ENCODE results near the gene FUBP1. TPM values are rescaled to one million over a fixed set of nuclear protein-coding genes. Genes with fewer than 3 reads are reported as not detected.

Gene FUBP1
- total and polyA plus RNA-seq, 3 experiments from 2014 or later = 54.6 to 217 (median 215) TPM

- peaks cover 0 to 8% (median 0%) of the 10 kb centered on the region in 3 donors for H3K36me3 Mint-ChIP-seq
- peaks cover 0 to 2% (median 0%) of the 10 kb centered on the region in 5 donors for H3K9me3 Mint-ChIP-seq
- H3K36me3 ChIP-seq (ENCODE audit: insufficient read depth, low read length) = no peaks in the 10 kb centered on the region
- H3K4me1 ChIP-seq (ENCODE audit: insufficient read depth, low read length) = peaks cover 17% of the 10 kb centered on the region
- DNase-seq = no peak
- H3K27ac ChIP-seq (ENCODE audit: low read depth, low read length) = peak overlapping the region; percentile 43
- peaks cover 26 to 62% (median 62%) of the 10 kb centered on the region in 3 donors for H3K4me1 Mint-ChIP-seq
- no peak overlapping the region for H3K4me3 ChIP-seq (ENCODE audit: low read length)
- ChIA-PET POLR2A (no interaction called here), CTCF (interaction anchor here (1.8 kb wide), 1 partner anchor 30 kb away, joined by 4 read pairs; the partner anchor contains the start of gene FUBP1)
- no peaks in the 10 kb centered on the region for H3K9me3 ChIP-seq (ENCODE audit: low read length)
- H3K27me3 ChIP-seq (ENCODE audit: insufficient read depth, low read length, poor library complexity, severe bottlenecking) = no peaks in the 10 kb centered on the region
- peaks cover 0 to 3% of the 10 kb centered on the region in 2 donors for H3K27me3 Mint-ChIP-seq
- peak overlapping the region in 2 of 7 donors; percentile 6 to 19 for H3K4me3 Mint-ChIP-seq
- peak overlapping the region in 3 of 8 donors; percentile 33 to 64 (median 58) for H3K27ac Mint-ChIP-seq
These were observed 28.9 kb upstream of the FUBP1 start for GRCh38 chr1:78007677-78008341.

- no peaks in the 10 kb centered on the region for H3K9me3 ChIP-seq (ENCODE audit: low read length)
- no peaks in the 10 kb centered on the region for H3K27me3 ChIP-seq (ENCODE audit: insufficient read depth, low read length, poor library complexity, severe bottlenecking)
- H3K9me3 Mint-ChIP-seq = peaks cover 0 to 2% (median 0%) of the 10 kb centered on the region in 5 donors
- ChIA-PET CTCF (interaction anchor here (2.9 to 3.9 kb wide), 2 partner anchors 26 to 28 kb away, joined by 11 to 27 read pairs; partner anchors contain the start of gene FUBP1), POLR2A (interaction anchor here (5.8 kb wide), 1 partner anchor 27 kb away, joined by 102 read pairs; the partner anchor contains the start of gene FUBP1)
- peaks cover 0 to 8% (median 0%) of the 10 kb centered on the region in 3 donors for H3K36me3 Mint-ChIP-seq
- peaks cover 17% of the 10 kb centered on the region for H3K4me1 ChIP-seq (ENCODE audit: insufficient read depth, low read length)
- peaks cover 26 to 70% (median 66%) of the 10 kb centered on the region in 3 donors for H3K4me1 Mint-ChIP-seq
- peak overlapping the region; percentile 92 for H3K27ac ChIP-seq (ENCODE audit: low read depth, low read length)
- H3K36me3 ChIP-seq (ENCODE audit: insufficient read depth, low read length) = no peaks in the 10 kb centered on the region
- no peak for DNase-seq
- peak overlapping the region in 4 of 7 donors; percentile 21 to 93 (median 88) for H3K4me3 Mint-ChIP-seq
- no peak overlapping the region for H3K27ac Mint-ChIP-seq
- H3K27me3 Mint-ChIP-seq = peaks cover 0 to 3% of the 10 kb centered on the region in 2 donors
- H3K4me3 ChIP-seq (ENCODE audit: low read length) = no peak overlapping the region
These were observed 27.6 kb upstream of the FUBP1 start for GRCh38 chr1:78006521-78006920.

- Histone ChIP-seq H3K9me3 (ENCODE audit: low read length) (no peaks in the 10 kb centered on the region), H3K27ac (ENCODE audit: low read depth, low read length) (peak overlapping the region; percentile 92), H3K36me3 (ENCODE audit: insufficient read depth, low read length) (no peaks in the 10 kb centered on the region), H3K4me1 (ENCODE audit: insufficient read depth, low read length) (peaks cover 17% of the 10 kb centered on the region), H3K27me3 (ENCODE audit: insufficient read depth, low read length, poor library complexity, severe bottlenecking) (no peaks in the 10 kb centered on the region), H3K4me3 (ENCODE audit: low read length) (peak overlapping the region; percentile 89)
- H3K36me3 Mint-ChIP-seq = peaks cover 0 to 8% (median 0%) of the 10 kb centered on the region in 3 donors
- ChIA-PET CTCF (interaction anchor here (0.6 to 3.9 kb wide), 4 partner anchors 26 to 201 kb away, joined by 3 to 27 read pairs (median 8); partner anchors contain the start of gene FUBP1), POLR2A (interaction anchor here (1.2 to 5.8 kb wide), 3 partner anchors 9 to 323 kb away, joined by 3 to 102 read pairs (median 12); partner anchors contain the start of genes FUBP1 and ZZZ3)
- peaks cover 26 to 69% (median 63%) of the 10 kb centered on the region in 3 donors for H3K4me1 Mint-ChIP-seq
- H3K27ac Mint-ChIP-seq = peak overlapping the region in 6 of 8 donors; percentile 23 to 99 (median 87)
- DNase-seq = peak in 1 of 5 donors; percentile 22
- H3K4me3 Mint-ChIP-seq = peak overlapping the region; percentile 86 to 93 (median 90)
- H3K9me3 Mint-ChIP-seq = peaks cover 0 to 2% (median 0%) of the 10 kb centered on the region in 5 donors
- peaks cover 0 to 3% of the 10 kb centered on the region in 2 donors for H3K27me3 Mint-ChIP-seq
These were observed 26.9 kb upstream of the FUBP1 start for GRCh38 chr1:78005755-78006154.

GRCh38 chr1:78005448-78005722, 26.5 kb upstream of the FUBP1 start:
- H3K36me3 ChIP-seq (ENCODE audit: insufficient read depth, low read length) = no peaks in the 10 kb centered on the region

GRCh38 chr1:78004719-78005447, 26.0 kb upstream of the FUBP1 start, which contains the start of gene DNAJB4:
Gene DNAJB4 (plus strand): TSS chr1:78004939. CDS start chr1:78005111, 172 bp downstream.
- H3K4me1 Mint-ChIP-seq = peaks cover 25 to 65% (median 61%) of the 10 kb centered on the region in 3 donors
- Histone ChIP-seq H3K36me3 (ENCODE audit: insufficient read depth, low read length) (no peaks in the 10 kb centered on the region), H3K27me3 (ENCODE audit: insufficient read depth, low read length, poor library complexity, severe bottlenecking) (no peaks in the 10 kb centered on the region), H3K27ac (ENCODE audit: low read depth, low read length) (peak within 1 kb of the TSS; percentile 92), H3K4me3 (ENCODE audit: low read length) (peak within 1 kb of the TSS; percentile 89), H3K4me1 (ENCODE audit: insufficient read depth, low read length) (peaks cover 17% of the 10 kb centered on the region), H3K9me3 (ENCODE audit: low read length) (no peaks in the 10 kb centered on the region)
- peak; percentile 29 to 83 (median 80) for DNase-seq
- ChIA-PET POLR2A (interaction anchor here (0.6 to 5.8 kb wide), 5 partner anchors 10 to 322 kb away, joined by 3 to 102 read pairs (median 3); partner anchors contain the start of genes FUBP1 and ZZZ3), CTCF (interaction anchor here (0.8 to 3.9 kb wide), 8 partner anchors 9 to 109 kb away, joined by 3 to 27 read pairs (median 4); partner anchors contain the start of gene FUBP1)
- H3K27ac Mint-ChIP-seq = peak within 1 kb of the TSS; percentile 93 to 99 (median 98)
- H3K4me3 Mint-ChIP-seq = peak within 1 kb of the TSS; percentile 86 to 93 (median 90)
- H3K9me3 Mint-ChIP-seq = peaks cover 0 to 2% (median 0%) of the 10 kb centered on the region in 5 donors
- peaks cover 0 to 3% of the 10 kb centered on the region in 2 donors for H3K27me3 Mint-ChIP-seq
- H3K36me3 Mint-ChIP-seq = peaks cover 0 to 8% (median 0%) of the 10 kb centered on the region in 3 donors

More at GRCh38 chr1:78005448-78005722, 26.5 kb upstream of the FUBP1 start:
- peak overlapping the region; percentile 86 to 93 (median 90) for H3K4me3 Mint-ChIP-seq
- peak overlapping the region; percentile 93 to 99 (median 98) for H3K27ac Mint-ChIP-seq
- H3K9me3 ChIP-seq (ENCODE audit: low read length) = no peaks in the 10 kb centered on the region
- DNase-seq = no peak
- H3K4me3 ChIP-seq (ENCODE audit: low read length) = peak overlapping the region; percentile 89
- no peaks in the 10 kb centered on the region for H3K27me3 ChIP-seq (ENCODE audit: insufficient read depth, low read length, poor library complexity, severe bottlenecking)
- ChIA-PET POLR2A (interaction anchor here (0.6 to 5.8 kb wide), 4 partner anchors 9 to 322 kb away, joined by 3 to 102 read pairs (median 8); partner anchors contain the start of genes FUBP1 and ZZZ3), CTCF (interaction anchor here (1.3 to 3.9 kb wide), 5 partner anchors 10 to 109 kb away, joined by 4 to 27 read pairs (median 5); partner anchors contain the start of gene FUBP1)
- H3K36me3 Mint-ChIP-seq = peaks cover 0 to 8% (median 0%) of the 10 kb centered on the region in 3 donors
- peaks cover 17% of the 10 kb centered on the region for H3K4me1 ChIP-seq (ENCODE audit: insufficient read depth, low read length)
- H3K27ac ChIP-seq (ENCODE audit: low read depth, low read length) = peak overlapping the region; percentile 92
- H3K4me1 Mint-ChIP-seq = peaks cover 26 to 66% (median 62%) of the 10 kb centered on the region in 3 donors
- H3K9me3 Mint-ChIP-seq = peaks cover 0 to 2% (median 0%) of the 10 kb centered on the region in 5 donors
- H3K27me3 Mint-ChIP-seq = peaks cover 0 to 3% of the 10 kb centered on the region in 2 donors

- ChIA-PET POLR2A (interaction anchor here (0.6 to 5.8 kb wide), 5 partner anchors 10 to 321 kb away, joined by 3 to 102 read pairs (median 4); partner anchors contain the start of genes FUBP1 and ZZZ3), CTCF (interaction anchor here (0.8 to 3.9 kb wide), 8 partner anchors 9 to 110 kb away, joined by 3 to 27 read pairs (median 4); partner anchors contain the start of gene FUBP1)
- H3K36me3 Mint-ChIP-seq = peaks cover 0 to 8% (median 0%) of the 10 kb centered on the region in 3 donors
- H3K27ac Mint-ChIP-seq = peak overlapping the region; percentile 93 to 99 (median 98)
- peak overlapping the region; percentile 86 to 93 (median 90) for H3K4me3 Mint-ChIP-seq
- Histone ChIP-seq H3K4me1 (ENCODE audit: insufficient read depth, low read length) (peaks cover 17% of the 10 kb centered on the region), H3K36me3 (ENCODE audit: insufficient read depth, low read length) (no peaks in the 10 kb centered on the region), H3K27me3 (ENCODE audit: insufficient read depth, low read length, poor library complexity, severe bottlenecking) (no peaks in the 10 kb centered on the region), H3K27ac (ENCODE audit: low read depth, low read length) (peak overlapping the region; percentile 92), H3K4me3 (ENCODE audit: low read length) (peak overlapping the region; percentile 89), H3K9me3 (ENCODE audit: low read length) (no peaks in the 10 kb centered on the region)
- peaks cover 0 to 3% of the 10 kb centered on the region in 2 donors for H3K27me3 Mint-ChIP-seq
- peaks cover 0 to 2% (median 0%) of the 10 kb centered on the region in 5 donors for H3K9me3 Mint-ChIP-seq
- peaks cover 24 to 60% (median 54%) of the 10 kb centered on the region in 3 donors for H3K4me1 Mint-ChIP-seq
- peak in 3 of 5 donors; percentile 17 to 58 (median 34) for DNase-seq
These were observed 25.2 kb upstream of the FUBP1 start for GRCh38 chr1:78003882-78004718.
